ENCODE measurements around the gene AFG1L. TPM values are rescaled to one million over a fixed set of nuclear protein-coding genes. Genes with fewer than 3 reads are reported as not detected.

Gene AFG1L
- total and polyA plus RNA-seq, 2 experiments from 2014 or later: 4.1 to 8.7 TPM

DNA sequence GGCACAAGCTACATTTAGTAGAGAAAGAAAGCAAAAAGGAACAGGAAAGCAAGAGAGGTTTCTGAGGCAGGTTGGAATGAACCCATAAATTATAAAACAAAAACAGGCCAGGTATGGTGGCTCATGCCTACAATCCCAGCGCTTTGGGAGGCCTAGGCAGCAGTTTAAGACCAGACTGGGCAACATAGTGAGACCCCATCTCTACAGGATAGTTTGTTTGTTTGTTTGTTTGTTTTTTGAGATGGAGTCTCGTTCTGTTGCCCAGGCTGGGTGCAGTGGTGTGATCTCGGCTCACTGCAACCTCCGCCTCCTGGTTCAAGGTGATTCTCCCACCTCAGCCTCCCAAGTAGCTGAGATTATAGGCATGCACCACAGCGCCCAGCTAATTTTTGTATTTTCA, 49.0 kb downstream of the AFG1L start:
- ATAC-seq: no peak

GRCh38 chr6:108348655-108349349, 53.9 kb downstream of the AFG1L start:
- no peaks in the 10 kb centered on the region for H3K9me2 ChIP-seq (ENCODE audit: insufficient read depth)
- Mint-ChIP-seq H3K27me3 (ENCODE audit: insufficient read depth, low read depth, poor library complexity) (no peaks in the 10 kb centered on the region), H3K27ac (no peak overlapping the region), H3K36me3 (ENCODE audit: low read depth) (no peaks in the 10 kb centered on the region), H3K4me1 (no peaks in the 10 kb centered on the region), H3K9me3 (no peaks in the 10 kb centered on the region), H3K4me3 (no peak overlapping the region)
- no peak overlapping the region for H2AFZ ChIP-seq
- H3K79me2 ChIP-seq (replicated peaks; ENCODE audit: insufficient read depth): no peaks in the 10 kb centered on the region
- H3K27ac ChIP-seq (ENCODE audit: low read depth): no peak overlapping the region
- DNase-seq (ENCODE audit: low spot score) (no peak), ATAC-seq (no peak)
- no peaks in the 10 kb centered on the region for H3K27me3 ChIP-seq (ENCODE audit: insufficient read depth)
- no peak overlapping the region for H3K4me3 ChIP-seq
- TF ChIP-seq, protein P1, sequence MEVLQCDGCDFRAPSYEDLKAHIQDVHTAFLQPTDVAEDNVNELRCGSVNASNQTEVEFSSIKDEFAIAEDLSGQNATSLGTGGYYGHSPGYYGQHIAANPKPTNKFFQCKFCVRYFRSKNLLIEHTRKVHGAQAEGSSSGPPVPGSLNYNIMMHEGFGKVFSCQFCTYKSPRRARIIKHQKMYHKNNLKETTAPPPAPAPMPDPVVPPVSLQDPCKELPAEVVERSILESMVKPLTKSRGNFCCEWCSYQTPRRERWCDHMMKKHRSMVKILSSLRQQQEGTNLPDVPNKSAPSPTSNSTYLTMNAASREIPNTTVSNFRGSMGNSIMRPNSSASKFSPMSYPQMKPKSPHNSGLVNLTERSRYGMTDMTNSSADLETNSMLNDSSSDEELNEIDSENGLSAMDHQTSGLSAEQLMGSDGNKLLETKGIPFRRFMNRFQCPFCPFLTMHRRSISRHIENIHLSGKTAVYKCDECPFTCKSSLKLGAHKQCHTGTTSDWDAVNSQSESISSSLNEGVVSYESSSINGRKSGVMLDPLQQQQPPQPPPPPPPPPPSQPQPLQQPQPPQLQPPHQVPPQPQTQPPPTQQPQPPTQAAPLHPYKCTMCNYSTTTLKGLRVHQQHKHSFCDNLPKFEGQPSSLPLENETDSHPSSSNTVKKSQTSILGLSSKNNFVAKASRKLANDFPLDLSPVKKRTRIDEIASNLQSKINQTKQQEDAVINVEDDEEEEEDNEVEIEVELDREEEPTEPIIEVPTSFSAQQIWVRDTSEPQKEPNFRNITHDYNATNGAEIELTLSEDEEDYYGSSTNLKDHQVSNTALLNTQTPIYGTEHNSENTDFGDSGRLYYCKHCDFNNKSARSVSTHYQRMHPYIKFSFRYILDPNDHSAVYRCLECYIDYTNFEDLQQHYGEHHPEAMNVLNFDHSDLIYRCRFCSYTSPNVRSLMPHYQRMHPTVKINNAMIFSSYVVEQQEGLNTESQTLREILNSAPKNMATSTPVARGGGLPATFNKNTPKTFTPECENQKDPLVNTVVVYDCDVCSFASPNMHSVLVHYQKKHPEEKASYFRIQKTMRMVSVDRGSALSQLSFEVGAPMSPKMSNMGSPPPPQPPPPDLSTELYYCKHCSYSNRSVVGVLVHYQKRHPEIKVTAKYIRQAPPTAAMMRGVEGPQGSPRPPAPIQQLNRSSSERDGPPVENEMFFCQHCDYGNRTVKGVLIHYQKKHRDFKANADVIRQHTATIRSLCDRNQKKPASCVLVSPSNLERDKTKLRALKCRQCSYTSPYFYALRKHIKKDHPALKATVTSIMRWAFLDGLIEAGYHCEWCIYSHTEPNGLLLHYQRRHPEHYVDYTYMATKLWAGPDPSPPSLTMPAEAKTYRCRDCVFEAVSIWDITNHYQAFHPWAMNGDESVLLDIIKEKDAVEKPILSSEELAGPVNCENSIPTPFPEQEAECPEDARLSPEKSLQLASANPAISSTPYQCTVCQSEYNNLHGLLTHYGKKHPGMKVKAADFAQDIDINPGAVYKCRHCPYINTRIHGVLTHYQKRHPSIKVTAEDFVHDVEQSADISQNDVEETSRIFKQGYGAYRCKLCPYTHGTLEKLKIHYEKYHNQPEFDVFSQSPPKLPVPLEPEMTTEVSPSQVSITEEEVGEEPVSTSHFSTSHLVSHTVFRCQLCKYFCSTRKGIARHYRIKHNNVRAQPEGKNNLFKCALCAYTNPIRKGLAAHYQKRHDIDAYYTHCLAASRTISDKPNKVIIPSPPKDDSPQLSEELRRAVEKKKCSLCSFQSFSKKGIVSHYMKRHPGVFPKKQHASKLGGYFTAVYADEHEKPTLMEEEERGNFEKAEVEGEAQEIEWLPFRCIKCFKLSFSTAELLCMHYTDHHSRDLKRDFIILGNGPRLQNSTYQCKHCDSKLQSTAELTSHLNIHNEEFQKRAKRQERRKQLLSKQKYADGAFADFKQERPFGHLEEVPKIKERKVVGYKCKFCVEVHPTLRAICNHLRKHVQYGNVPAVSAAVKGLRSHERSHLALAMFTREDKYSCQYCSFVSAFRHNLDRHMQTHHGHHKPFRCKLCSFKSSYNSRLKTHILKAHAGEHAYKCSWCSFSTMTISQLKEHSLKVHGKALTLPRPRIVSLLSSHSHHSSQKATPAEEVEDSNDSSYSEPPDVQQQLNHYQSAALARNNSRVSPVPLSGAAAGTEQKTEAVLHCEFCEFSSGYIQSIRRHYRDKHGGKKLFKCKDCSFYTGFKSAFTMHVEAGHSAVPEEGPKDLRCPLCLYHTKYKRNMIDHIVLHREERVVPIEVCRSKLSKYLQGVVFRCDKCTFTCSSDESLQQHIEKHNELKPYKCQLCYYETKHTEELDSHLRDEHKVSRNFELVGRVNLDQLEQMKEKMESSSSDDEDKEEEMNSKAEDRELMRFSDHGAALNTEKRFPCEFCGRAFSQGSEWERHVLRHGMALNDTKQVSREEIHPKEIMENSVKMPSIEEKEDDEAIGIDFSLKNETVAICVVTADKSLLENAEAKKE (CRISPR knock-in tag; IDR thresholded peaks at IDR 0.05): no peak
- H3K4me2 ChIP-seq: no peak overlapping the region
- H3K4me1 ChIP-seq (ENCODE audit: insufficient read depth): no peaks in the 10 kb centered on the region
- no peaks in the 10 kb centered on the region for H4K20me1 ChIP-seq (replicated peaks; ENCODE audit: insufficient read depth)
- H3K36me3 ChIP-seq (ENCODE audit: insufficient read depth): no peaks in the 10 kb centered on the region
- no peaks in the 10 kb centered on the region for H3F3A ChIP-seq (replicated peaks; ENCODE audit: low read depth)

More for the DNA sequence above, 49.0 kb downstream of the AFG1L start:
- Histone ChIP-seq H4K20me1 (replicated peaks; ENCODE audit: insufficient read depth) (0 out of 2 replicates have a peak, but pooled peaks cover 4% of the 10 kb centered on the region), H3K27ac (ENCODE audit: low read depth) (no peak overlapping the region), H3K27me3 (ENCODE audit: insufficient read depth) (no peaks in the 10 kb centered on the region), H2AFZ (no peak overlapping the region), H3K9me2 (ENCODE audit: insufficient read depth) (no peaks in the 10 kb centered on the region), H3K4me1 (ENCODE audit: insufficient read depth) (peaks cover 2% of the 10 kb centered on the region; the same call in 1 of the 2 replicates), H3K4me2 (no peak overlapping the region), H3K79me2 (replicated peaks; ENCODE audit: insufficient read depth) (no peaks in the 10 kb centered on the region), H3K4me3 (no peak overlapping the region), H3K36me3 (ENCODE audit: insufficient read depth) (no peaks in the 10 kb centered on the region), H3F3A (replicated peaks; ENCODE audit: low read depth) (no peaks in the 10 kb centered on the region)
- Mint-ChIP-seq H3K27me3 (ENCODE audit: insufficient read depth, low read depth, poor library complexity) (peaks cover 4% of the 10 kb centered on the region), H3K4me1 (no peaks in the 10 kb centered on the region), H3K27ac (no peak overlapping the region), H3K4me3 (no peak overlapping the region), H3K36me3 (ENCODE audit: low read depth) (no peaks in the 10 kb centered on the region), H3K9me3 (no peaks in the 10 kb centered on the region)
- DNase-seq (ENCODE audit: low spot score): no peak
- TF ChIP-seq STAT1 (IDR thresholded peaks at IDR 0.05; ENCODE audit: unreplicated experiment): no peak

Measured in GM23338 (cell line).